ENCODE data around the gene KCNIP1.
"Not testable (repeated sequence)": the region's sequence is repeated elsewhere in the genome, so short reads cannot be mapped to it uniquely, and the experiment has no call there.

Gene KCNIP1

DNA sequence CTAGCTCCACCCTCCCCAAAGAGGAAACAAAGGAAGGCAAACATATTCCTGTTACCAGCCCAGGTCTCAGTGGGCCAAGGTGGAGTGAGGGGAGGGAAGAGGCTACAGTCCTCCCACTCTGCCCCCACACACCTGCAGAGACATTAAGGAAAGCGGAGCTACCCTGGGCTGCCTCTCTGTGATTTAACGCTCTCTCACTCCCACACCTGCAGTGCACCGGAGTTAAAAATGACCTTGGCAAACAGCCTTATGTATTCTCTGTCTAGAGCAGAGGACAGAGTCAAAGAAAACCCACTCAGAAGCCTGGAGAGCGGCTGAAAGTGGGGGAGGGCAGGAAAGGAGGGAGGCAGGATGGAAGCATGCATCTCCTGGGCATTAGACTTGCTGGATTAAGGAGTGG, 32.7 kb downstream of the KCNIP1 start:
- no peak for DNase-seq (ENCODE audit: low spot score)

DNA sequence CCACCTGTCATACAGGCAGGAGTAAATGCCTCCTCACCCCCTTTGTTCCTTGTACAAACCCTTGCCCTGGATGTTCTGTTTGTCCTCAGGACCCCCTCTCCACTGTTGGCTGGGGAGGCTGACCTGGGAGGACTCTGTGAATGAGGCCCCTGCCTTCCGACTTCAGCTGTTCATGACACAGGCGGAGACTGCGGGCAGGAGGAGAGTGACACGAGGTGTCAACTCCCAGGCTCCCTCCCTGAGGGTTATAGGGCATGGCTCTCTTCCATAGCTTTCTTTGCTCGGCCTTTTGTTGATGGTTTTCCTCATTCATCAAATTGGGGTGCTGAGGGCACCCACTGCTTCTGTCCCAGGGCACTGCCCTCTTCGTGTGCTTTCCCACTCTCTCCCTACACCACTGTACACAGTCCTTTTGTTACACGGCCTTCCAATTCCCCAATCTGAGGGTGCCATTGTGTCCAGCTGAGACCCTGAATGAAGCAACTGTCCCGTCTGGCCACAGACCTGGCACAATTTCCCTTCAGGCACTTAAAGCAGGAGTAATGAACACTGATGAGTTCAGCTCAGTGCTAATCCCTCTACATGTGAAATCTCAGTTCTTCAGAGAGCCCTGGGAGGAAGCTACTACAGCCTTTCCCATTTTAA, 33.8 kb downstream of the KCNIP1 start:
- no peak for DNase-seq (ENCODE audit: low spot score)

DNA sequence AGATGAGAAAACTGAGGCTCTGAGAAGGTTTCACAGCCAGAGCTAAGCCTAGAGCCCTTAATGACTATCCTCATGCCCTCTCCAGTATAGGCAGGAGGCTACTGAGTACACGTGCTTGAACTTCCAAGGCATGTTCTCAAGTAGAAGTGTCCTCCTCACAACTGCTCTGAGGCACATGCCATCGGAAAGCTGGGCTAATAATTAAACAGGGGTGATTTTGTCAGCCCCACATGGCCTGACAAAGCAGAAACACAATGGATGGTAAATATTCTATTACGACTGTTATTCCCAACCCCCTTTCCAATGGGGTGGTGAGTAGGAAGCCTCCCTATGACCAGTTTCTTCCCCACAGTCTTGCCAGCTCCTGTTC, 34.3 kb downstream of the KCNIP1 start:
- no peak for DNase-seq (ENCODE audit: low spot score)

DNA sequence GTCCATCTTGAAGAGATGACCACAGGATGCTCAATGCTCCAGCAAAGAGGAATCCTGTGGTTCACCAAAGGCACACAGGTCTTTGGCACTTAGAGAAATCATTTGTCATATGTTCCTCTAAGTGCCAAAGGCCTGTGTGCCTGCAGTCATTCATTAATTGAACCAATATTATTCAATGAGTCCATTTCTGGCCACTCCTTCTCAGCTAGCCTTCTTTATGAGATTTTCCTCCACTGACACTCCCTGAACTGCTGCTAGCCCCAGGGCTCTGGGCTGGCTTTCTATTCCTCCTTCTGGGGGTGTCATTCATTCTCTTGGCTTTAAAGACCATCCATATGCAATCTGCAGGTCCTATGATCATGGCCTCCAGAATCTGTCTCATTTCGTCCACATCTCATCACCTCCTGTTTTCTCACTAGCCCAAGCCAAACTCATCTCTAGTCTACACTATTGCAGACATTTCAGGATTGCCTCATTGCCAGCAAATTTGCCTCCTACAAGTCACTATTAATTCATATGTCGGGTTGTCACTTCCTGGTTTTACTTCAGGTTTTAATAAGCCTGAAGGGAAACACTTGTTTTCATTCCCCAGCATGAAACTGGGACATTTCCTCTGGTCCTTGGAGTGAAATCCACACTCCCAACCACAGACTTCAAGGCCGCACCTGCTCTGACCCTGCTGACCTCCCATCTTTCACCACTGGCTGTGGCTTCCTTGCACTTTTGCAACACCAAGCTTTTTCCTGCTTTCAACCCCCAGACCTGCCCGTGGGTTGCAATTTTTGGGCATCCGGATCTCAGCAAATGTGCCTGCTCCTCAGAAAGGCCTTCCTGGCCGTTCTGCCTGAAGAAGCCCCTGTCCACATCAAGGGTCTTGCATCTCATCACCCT, 35.1 kb downstream of the KCNIP1 start:
- no peak for DNase-seq (ENCODE audit: low spot score)

DNA sequence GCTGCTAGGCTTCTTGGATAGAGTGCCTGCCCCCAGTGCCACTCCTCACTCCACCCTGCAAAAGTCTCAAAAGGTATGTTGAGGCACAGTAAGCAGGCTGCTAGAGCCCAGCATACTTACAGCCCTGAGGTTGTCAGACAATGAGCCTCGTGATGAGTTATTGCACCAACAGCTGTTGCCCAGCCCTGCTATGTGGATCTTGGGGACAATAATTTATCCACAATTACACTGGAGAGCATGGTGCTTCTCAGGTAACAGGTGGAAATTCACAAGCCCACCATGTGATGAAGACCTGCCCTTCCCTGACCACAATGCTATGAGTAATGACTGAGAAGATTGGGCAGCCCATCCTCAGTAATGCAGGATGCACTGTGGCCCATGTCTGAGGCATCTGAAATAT, 36.5 kb downstream of the KCNIP1 start:
- no peak for DNase-seq (ENCODE audit: low spot score)

DNA sequence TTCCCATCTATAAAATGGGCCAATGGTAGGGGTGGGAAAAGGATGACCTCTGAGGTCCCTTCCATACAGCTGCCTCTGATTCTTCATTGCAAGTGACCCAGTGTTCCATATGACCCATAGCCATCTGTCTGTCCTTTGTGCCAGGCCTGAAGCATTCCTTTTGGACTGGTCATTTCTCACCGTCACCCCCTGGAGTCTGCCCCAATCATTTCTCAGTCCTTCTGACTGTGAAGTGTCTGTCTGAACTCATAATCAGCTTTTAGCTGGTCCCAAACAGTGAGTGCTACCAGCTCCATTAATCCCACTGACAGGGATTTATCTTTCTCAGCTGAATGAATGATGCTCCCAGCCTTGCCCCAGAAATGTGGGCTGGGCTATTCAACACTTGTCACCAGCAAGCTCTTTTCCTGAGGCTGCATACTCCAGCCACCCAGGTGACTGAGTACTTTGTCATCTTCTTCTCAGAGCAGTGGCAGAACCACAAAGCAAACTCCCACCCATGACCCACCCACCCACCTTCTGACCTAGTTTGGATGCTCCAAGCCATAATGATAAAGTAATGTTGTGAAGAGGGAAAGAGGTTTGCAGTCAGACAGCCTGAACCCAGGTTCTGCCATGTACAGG, 37.4 kb downstream of the KCNIP1 start:
- DNase-seq (ENCODE audit: low spot score) = no peak

DNA sequence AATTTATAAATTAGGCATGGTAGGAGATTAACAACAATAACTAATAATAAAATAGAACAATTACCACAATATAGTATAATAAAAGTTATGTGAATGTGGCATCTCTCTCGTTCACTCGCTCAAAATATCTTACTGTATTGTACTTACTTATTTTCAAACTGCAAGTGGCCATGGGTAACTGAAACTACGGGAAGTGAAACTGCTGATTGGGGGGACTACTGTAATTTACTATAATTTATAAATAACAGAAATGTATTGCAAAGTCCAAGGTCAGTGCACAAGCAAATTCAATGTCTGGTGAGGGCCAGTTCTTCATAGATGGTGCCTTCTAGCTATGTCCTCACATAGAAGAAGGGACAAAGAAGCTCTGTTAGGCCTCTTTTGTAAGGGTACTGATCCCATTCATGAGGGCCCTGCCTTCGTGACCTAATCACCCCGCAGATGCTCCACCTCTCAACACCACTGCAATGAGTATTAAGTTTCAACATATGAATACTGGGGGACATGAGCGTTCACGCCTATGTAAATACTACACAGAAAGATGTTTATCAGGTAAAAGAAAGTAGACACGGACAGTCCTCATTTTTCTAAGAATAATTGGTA, 39.0 kb downstream of the KCNIP1 start:
- DNase-seq (ENCODE audit: low spot score) = no peak

DNA sequence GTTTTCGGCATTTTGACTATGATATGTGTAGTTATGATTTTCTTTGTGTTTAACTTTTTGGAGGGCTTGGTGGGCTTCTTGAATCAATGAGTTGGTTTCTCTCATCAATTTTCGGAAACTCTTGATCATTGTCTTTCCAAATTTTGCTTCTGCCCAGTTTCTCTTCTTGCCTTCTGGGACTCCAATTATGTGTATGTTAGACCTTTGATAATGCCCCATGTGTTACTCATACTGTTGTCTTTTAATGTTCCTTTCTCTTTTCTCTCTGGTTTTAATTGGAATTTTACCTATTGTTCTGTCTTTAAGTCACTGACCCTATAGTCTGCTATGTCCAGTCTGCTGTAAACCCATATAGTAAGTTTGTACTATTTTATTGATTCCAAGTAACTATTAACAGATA, 41.5 kb downstream of the KCNIP1 start:
- DNase-seq (ENCODE audit: low spot score) = no peak

DNA sequence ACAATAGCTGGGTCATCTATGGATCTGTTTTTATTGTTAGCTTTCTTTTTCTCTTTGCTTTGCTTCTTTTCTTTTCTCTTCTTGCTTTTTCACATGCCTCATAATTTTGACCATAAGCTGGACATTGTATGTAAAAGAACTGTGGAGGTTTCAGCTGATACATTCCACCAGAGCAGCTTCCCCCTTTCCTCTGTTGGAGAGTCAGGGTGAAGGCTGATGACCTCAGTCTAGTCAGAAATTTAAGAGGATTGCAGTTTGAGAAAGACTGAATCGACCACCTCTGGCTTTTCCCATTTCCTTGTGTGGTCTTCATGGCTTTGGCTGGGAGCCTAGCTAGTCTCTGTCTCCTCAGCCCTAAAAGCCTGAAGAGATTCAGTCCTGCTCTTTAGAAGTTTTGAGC, 42.0 kb downstream of the KCNIP1 start:
- DNase-seq (ENCODE audit: low spot score) = no peak

DNA sequence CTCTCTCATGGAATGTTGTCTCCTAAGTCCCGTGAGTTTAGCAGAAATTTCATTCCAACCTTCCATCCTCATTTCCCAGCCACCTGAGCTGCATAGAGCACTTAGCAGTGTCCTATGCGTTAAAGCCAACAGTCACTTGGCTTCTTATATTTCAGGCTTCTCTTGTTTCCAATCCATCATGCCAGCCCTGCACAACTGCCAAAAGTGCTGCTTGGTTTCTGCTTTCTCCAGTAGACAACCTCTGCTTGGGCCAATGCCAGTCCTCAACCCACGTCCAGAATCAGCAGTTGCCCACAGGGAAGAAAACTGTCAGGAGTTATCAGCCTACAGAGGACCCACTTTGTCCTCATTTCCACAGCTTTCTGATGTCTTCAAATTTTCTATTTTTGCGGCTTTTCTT, 42.5 kb downstream of the KCNIP1 start:
- peak; percentile 27 for DNase-seq (ENCODE audit: low spot score)

DNA sequence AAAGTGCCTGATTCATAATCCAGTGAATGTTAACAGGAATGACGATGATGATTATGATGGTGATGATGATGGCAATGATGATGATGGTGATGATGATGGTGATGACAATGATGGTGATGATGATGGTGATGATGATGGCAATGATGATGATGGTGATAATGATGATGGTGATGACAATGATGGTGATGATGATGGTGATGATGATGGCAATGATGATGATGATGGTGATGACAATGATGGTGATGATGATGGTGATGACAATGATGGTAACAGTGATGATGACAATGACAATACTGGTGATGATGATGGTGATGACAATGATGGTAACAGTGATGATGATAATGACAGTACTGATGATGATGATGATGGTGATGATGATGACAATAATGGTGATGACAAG, 46.6 kb downstream of the KCNIP1 start:
- DNase-seq (ENCODE audit: low spot score) = not testable (repeated sequence)

DNA sequence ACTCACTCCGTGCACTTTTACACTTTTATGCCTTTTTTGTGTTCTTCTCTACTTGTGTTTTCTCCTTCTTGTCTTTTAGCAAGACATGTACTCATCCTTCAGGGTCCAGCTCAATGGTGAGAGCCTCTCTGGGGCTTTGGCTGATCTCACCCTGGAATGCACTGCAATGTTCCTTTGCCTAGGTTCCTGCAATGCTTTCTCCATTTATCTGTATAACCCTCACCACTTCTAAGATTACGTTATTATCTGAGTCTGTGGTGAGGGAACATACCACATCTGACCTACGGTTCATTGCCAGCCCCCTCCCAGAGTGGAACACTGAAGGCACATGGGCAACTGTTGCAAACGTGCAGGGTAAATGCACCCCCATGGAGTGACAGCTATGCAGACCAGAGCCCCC, 47.3 kb downstream of the KCNIP1 start:
- no peak for DNase-seq (ENCODE audit: low spot score)

DNA sequence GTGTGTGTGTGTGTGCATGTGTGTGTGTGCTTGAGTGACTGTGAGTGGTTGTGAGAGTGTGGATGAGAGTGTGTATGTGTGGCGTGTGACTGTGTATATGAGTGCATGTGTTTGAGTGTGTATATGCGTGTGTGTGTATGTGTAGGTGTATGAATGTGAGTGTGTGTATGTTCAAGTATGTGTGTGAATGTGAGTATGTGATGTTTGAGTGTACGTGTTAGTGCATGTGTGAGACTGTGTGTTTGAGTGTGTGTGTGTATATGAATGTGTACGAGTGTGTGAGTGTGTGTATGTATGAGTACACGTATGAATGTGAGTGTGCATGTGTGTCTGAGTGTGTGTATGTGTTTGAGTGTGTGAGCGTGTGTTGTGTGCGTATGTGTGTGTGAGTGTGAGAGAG, 47.8 kb downstream of the KCNIP1 start:
- DNase-seq (ENCODE audit: low spot score) = no peak

DNA sequence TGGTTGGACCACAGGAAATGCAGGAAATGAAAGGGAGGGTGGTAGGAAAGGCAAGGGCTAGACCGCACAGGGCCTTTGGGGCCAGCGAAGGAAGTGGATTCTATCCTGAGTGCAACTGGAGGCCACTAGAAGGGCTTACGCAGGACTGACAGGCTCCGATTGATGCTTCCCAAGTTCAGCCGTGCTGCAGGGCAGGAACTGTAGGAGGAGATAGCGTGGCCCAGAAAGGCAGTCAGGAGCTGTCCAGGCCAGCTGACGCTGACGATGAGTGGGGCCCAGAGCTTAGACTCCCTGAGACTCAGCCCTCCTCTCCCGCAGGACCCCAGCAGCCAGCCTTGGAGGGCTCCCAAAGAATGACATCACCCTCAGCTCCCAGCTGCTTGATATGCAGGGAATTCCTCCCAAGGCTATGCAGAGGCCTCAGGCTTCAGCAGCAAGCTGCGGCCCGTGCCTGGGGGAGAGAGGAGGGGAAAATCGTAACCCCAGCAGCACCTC, 48.8 kb downstream of the KCNIP1 start:
- DNase-seq (ENCODE audit: low spot score) = peak; percentile 79

DNA sequence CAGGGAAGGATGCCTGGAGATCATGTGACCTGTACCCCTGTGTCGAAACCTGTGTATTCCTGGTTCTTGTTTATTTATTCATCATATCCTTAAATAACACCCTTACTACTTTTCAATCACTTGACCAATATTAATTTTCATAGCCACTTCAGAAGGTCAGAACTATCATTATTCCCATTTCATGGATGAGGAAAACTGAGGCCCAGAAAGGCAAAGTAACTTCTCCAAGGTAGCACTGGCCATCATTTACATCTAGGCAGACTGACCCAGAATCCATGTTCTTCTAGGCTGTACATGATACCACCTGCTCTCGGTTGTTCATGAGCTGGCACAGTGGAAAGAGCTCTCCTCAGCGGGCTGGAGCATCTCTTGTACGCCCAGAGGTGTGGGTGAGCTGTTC, 49.4 kb downstream of the KCNIP1 start:
- no peak for DNase-seq (ENCODE audit: low spot score)

DNA sequence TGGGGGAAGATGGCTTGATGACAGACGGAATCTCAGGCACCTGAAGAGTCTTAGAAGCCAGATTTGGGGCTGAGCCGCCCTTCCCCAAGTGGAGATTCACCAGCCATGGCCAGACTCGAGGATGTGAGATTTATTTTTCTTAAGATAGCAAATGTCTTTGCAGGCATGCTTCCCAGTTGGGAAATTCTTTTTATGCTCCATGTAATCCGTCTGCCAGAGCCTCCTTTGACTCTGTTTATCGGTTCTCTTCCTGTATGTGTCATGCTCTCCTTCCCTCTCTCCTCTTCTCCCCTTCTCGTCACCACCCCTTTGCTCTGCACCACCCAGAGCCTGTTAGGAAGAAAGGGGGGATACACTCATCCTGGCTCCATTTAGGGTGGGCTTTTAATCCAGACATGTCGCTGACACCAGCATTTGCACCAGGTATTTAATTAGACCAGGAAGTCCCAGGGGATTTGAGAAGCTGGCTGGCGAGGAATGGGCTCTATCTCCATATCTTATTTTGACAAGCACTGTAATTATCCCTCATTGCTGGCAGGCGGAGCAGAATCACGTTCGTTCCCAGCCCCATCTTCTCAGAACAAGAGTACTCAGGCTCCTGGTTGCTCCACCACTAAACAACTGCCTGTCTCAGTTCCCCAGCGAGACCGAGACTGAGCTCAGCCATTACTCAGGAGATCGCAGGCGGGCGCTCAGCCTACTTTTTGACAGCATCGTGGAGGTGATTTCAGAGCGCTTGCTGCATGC, 50.9 kb downstream of the KCNIP1 start:
- DNase-seq (ENCODE audit: low spot score) = no peak

DNA sequence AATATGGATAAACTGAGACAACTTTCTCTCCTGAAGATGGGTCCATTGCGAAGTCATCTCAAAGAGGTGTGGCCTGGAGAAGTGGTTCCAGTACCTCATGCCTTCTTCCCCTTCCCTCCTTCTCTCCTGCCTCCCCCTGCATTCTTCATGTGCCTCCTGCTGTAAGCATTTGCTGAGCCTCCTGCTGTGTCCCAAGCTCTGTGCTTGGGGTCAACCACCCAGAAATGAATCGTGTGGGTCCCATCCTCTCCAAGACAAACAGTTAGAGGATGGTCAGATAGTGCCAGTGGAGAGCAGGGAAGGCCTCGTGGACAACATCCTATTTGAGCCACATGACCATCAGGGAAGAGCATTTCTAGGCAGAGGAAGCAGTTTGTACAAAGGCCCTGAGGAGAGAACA, 53.5 kb downstream of the KCNIP1 start:
- DNase-seq (ENCODE audit: low spot score) = no peak

DNA sequence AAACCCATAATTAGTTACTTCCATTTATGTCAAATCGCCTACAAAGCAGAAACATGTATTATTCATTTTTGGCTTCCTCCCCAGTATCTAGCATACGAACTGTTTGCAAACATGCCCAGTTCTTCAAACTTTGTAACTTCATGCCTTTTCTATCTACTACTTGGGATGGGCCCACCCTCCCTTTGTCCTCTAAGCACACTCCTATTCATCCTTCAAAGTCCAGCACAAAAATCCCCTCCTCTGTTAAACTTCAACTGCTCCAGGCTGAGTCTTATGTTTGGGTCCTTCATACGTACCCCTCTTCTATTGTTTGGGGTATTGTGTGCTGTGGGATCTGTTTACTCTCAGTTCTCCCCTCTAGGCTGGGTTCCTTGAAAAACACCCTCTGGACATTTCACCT, 55.5 kb downstream of the KCNIP1 start:
- DNase-seq (ENCODE audit: low spot score) = no peak

DNA sequence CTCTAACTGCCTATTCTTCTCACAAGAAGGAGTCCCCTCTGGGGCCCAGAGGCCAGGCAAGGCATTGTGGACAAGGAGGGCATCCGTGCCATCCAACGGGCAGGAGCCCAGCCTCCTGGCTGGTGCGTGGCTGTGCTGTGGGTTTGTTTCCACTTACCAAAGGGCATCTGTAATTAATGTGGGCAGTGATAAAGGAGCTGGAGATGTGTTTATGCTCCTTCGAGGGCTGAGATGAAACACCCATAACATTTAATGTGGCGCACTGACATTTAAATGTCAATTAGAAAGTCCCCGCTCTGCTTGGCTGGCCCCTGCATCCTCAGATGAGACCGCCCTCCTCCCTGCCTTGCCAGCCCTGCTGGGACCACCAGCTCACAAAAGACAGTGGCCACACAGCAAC, 57.1 kb downstream of the KCNIP1 start:
- no peak for DNase-seq (ENCODE audit: low spot score)

DNA sequence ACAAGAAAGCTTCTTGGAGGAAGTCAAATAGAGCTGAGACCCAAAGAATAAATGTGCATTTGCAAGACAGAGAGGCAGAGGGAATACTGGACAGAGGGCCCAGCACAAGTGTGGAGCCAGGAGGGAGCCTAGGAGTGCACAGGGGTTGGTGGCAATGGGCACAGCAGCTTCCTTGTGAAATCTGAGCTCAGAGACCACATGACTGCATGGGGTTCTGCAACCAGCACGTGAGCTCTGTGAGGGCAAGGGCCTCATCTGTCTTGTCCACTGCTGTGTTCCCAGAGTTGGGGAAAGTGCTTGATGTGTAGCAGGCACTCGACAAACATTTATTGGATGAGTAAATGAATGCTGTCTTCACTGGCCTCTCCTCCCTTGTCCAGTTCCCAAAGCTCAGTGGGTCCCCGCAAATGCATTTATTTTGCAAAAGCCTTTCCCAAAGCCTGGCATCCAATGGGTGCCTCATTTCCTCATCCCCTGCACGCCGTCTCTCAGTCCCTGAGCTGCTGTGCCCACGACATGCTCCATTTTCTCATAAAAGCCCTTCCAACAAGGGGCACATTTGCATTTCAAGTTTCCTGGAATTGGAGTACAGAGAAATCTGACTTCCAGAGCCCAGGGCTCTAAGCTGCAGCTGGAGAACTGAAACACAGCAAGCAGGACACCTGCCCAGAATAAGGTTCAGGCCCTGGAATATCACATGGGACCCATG, 58.5 kb downstream of the KCNIP1 start:
- peak; percentile 43 for DNase-seq (ENCODE audit: low spot score)

DNA sequence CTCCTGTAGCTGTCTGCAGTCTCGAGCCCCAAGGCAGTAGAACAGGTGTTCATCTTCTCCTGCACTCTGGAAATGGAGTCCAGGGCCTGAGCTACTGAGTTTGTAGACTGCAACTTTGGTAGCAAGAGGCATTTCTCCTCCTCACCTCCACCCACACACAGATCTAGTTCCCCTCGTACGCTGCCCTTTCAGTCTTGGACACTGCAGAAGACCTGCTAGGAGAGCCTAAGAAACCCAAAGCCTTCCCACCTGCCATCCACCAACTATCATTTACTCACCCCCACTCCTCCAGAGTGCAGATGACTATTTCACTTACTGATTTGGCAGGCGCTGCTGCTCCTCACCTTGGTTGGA, 59.0 kb downstream of the KCNIP1 start:
- DNase-seq (ENCODE audit: low spot score) = no peak

All from iPS-NIHi11 (cell line).